Uterus (tissue), 4 donors: Measurements from ENCODE around the gene ARHGAP18. TPM values are rescaled to one million over a fixed set of nuclear protein-coding genes. Genes with fewer than 3 reads are reported as not detected.
A peak's percentile ranks its signal among the peaks of the same experiment; 100 is the strongest.

Experiments
- DNase-seq, 2 donors: peaks; one replicate each; pipeline ENCODE4 v3.0.0-alpha.2; 2019 to 2020
- H3K27ac ChIP-seq, 2 donors: fragments of 200-600 bp; sonication (generic); 1 replicate in 1 of 2; 2 replicates in 1 of 2; pipeline ENCODE4 v1.5.1; 2016 to 2018
- H3K27me3 ChIP-seq, 2 donors: fragments of 200-600 bp; sonication (generic); one replicate each; pipeline ENCODE4 v1.5.1; 2018 to 2019; ENCODE audit warnings: control low read depth in 1 of 2
- H3K36me3 ChIP-seq, 2 donors: fragments of 200-600 bp; sonication (generic); one replicate each; pipeline ENCODE4 v1.5.1; 2019; ENCODE audit warnings: control low read depth in 1 of 2
- H3K4me1 ChIP-seq, 2 donors: fragments of 200-600 bp; sonication (generic); one replicate each; pipeline ENCODE4 v1.5.1; 2018 to 2019; ENCODE audit warnings: control low read depth in 1 of 2
- H3K4me3 ChIP-seq, 2 donors: fragments of 200-600 bp; sonication (generic); 1 replicate in 1 of 2; 2 replicates in 1 of 2; pipeline ENCODE4 v1.5.1; 2018 to 2019; ENCODE audit warnings: mild to moderate bottlenecking in 1 of 2
- H3K9me3 ChIP-seq, 2 donors: fragments of 200-600 bp; sonication (generic); one replicate each; pipeline ENCODE4 v1.5.1; 2019; ENCODE audit warnings: control low read depth in 1 of 2
- POLR2A ChIP-seq, 2 donors: fragments of 450-650 bp; IDR thresholded peaks; one replicate each; pipeline ENCODE4 v1.6.1; 2016; ENCODE audit warnings: antibody characterized with exemption in 2 of 2, mild to moderate bottlenecking in 1 of 2, moderate library complexity in 1 of 2
- intact Hi-C: fragments of 100-400 bp; cut with DNase I; formaldehyde crosslinking; loops from one replicate; pipeline ENCODE4 v1.15.1; 2023; ENCODE audit warnings: low total_unique reads
- total RNA-seq, 4 donors: library from RNA; depleted of rRNA in 3 of 4; stranded (reverse); fragments of >200 nt in 3 of 4; gene quantifications; one replicate each; pipeline versions ENCODE4 v1.1.0 to v1.2.4, GENCODE V29; 2014 to 2023
- TF ChIP-seq, protein P1 (sequence below), 4 experiments: fragments of 200-600 bp in 2 of 4; fragments of 450-650 bp in 2 of 4; sonication (generic) in 2 of 4; IDR thresholded peaks; one replicate each; pipeline ENCODE4 v1.5.1; 2016 to 2019; ENCODE audit warnings: antibody characterized with exemption in 4 of 4, mild to moderate bottlenecking in 2 of 4, moderate library complexity in 1 of 4
- donor health status: DM: yes; HTN: yes; CAD: no.

Gene ARHGAP18
- total RNA-seq, 4 donors from 2014 or later, result 6.3 to 36.7 (median 15.4) TPM

DNA sequence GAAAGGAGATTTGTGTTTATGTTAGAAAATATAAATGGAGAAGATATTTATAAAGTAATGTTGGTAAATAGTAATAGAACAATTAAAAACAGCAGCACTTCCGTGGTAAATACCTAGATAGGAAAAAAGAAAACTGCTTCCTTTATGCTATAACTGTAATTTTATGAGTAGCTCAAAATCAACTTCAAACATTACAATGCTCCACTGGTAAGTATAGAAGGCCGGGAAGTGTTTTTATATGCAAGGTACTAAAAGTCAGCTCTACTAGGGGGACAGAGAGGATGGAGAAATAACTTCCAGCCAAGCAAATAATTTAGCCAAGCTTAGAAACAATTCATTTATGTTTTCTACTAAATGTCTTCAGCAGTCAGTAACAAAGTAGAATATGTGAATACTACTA is 56.7 kb downstream of the ARHGAP18 start:
- TF ChIP-seq, protein P1, sequence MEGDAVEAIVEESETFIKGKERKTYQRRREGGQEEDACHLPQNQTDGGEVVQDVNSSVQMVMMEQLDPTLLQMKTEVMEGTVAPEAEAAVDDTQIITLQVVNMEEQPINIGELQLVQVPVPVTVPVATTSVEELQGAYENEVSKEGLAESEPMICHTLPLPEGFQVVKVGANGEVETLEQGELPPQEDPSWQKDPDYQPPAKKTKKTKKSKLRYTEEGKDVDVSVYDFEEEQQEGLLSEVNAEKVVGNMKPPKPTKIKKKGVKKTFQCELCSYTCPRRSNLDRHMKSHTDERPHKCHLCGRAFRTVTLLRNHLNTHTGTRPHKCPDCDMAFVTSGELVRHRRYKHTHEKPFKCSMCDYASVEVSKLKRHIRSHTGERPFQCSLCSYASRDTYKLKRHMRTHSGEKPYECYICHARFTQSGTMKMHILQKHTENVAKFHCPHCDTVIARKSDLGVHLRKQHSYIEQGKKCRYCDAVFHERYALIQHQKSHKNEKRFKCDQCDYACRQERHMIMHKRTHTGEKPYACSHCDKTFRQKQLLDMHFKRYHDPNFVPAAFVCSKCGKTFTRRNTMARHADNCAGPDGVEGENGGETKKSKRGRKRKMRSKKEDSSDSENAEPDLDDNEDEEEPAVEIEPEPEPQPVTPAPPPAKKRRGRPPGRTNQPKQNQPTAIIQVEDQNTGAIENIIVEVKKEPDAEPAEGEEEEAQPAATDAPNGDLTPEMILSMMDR (IDR thresholded peaks at IDR 0.05), result no peak
- no peak for TF ChIP-seq POLR2A (IDR thresholded peaks at IDR 0.05)
- intact Hi-C loops, result no loop called here
- H3K27ac ChIP-seq, result no peak overlapping the region
- DNase-seq, result no peak
- no peaks in the 10 kb centered on the region for H3K4me1 ChIP-seq
- no peak overlapping the region for H3K4me3 ChIP-seq
- no peaks in the 10 kb centered on the region for H3K36me3 ChIP-seq
- no peaks in the 10 kb centered on the region for H3K27me3 ChIP-seq
- no peaks in the 10 kb centered on the region for H3K9me3 ChIP-seq

DNA sequence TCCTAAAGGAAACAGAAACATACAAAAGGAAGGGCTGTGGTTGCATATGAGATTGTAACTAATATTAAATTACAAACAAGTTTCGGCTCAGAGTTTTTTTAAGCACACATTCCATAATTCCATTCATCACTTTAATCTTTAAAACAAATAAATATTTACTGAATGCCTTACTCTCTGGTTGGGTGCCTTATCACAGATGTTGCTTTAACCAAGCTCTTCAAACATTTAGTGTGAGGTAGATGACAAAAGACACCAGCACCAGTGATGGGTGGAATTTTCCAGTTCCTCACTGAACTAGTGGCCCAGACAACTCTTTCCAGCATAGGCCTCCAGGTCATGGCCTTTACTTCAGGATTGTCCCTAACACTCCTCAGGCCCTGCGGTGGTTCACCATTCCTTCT is 58.7 kb downstream of the ARHGAP18 start:
- TF ChIP-seq, protein P1 (IDR thresholded peaks at IDR 0.05), result no peak
- no peak for TF ChIP-seq POLR2A (IDR thresholded peaks at IDR 0.05)
- H3K27me3 ChIP-seq, result no peaks in the 10 kb centered on the region
- no peak overlapping the region for H3K27ac ChIP-seq
- H3K4me3 ChIP-seq, result no peak overlapping the region
- intact Hi-C loops, result no loop called here
- no peaks in the 10 kb centered on the region for H3K4me1 ChIP-seq
- DNase-seq, result no peak
- H3K36me3 ChIP-seq, result no peaks in the 10 kb centered on the region
- no peaks in the 10 kb centered on the region for H3K9me3 ChIP-seq

DNA sequence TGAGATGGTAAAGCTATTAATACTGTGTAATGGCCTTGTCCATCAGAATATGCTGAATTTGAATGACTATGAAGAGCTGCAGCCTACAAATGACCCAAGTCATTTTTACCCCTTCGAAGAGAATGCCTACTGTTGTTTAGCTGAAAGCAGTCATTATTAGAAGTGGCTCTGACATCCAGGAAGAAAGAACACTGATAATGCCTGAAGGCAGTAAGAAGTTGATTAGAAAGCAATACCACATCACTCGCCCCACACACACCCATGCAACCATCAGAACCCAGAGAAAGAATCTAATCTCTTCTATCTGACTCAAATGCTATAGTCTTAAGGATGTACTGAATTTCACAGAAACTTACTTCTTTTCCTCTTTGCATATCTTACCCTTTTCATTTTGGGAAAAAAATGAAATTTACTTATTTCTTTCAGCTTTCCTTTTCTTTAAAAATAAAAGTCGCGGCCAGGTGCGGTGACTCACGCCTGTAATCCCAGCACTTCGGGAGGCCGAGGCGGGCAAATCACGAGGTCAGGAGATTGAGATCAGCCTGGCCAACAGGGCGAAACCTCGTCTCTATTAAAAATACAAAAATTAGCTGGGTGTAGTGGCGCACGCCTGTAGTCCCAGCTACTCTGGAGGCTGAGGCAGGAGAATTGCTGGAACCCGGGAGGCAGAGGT is 61.0 kb downstream of the ARHGAP18 start:
- Histone ChIP-seq H3K4me1 (peaks cover 3 to 6% of the 10 kb centered on the region in 2 donors), H3K9me3 (no peaks in the 10 kb centered on the region), H3K27me3 (no peaks in the 10 kb centered on the region), H3K27ac (no peak overlapping the region), H3K36me3 (no peaks in the 10 kb centered on the region), H3K4me3 (no peak overlapping the region)
- intact Hi-C loops, result no loop called here
- no peak for TF ChIP-seq POLR2A (IDR thresholded peaks at IDR 0.05)
- TF ChIP-seq, protein P1 (IDR thresholded peaks at IDR 0.05), result no peak
- DNase-seq, result no peak

DNA sequence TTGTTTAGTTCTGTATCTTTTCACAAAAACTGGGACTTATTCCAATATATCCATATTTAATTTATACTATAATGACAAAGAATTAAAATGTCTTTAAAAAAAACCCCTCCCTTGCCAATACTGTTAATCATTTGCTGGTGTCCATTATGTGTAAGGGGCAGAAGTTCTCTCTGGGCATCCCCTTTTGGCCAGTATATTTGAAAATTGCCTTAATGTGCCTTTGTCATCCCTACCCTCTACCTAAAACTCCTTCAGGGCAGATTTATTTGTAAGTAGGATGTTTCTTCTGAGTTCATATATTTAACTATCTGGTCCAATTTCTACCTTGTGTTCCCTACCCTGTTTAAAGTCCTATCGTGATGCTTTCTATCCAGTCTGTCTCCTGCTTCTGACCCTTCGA is 62.9 kb downstream of the ARHGAP18 start:
- H3K27me3 ChIP-seq, result no peaks in the 10 kb centered on the region
- DNase-seq, result no peak
- peaks cover 3 to 6% of the 10 kb centered on the region in 2 donors for H3K4me1 ChIP-seq
- H3K36me3 ChIP-seq, result no peaks in the 10 kb centered on the region
- H3K9me3 ChIP-seq, result no peaks in the 10 kb centered on the region
- TF ChIP-seq, protein P1 (IDR thresholded peaks at IDR 0.05), result no peak
- no peak for TF ChIP-seq POLR2A (IDR thresholded peaks at IDR 0.05)
- H3K4me3 ChIP-seq, result no peak overlapping the region
- intact Hi-C loops, result no loop called here
- peak overlapping the region; percentile 15 to 77 for H3K27ac ChIP-seq

DNA sequence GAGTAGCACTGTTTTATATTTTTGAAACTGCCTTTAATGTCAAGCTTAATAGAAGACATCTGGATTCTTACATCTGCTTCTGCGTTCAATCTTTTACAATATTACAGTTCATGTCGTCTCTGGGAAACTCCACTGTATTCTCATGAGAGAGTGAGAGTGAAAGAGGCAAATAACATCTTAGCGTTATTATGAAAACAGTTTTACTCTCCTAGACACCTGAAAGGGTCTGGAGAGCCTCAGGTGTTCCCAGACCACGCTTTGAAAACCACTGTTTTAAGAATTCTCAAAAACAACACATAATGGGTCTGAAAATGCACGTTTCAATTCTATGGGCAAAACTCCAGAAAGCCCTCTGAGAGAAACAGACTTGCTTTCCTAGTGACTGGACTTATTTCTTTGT is 63.3 kb downstream of the ARHGAP18 start:
- no peaks in the 10 kb centered on the region for H3K27me3 ChIP-seq
- H3K36me3 ChIP-seq, result no peaks in the 10 kb centered on the region
- TF ChIP-seq, protein P1 (IDR thresholded peaks at IDR 0.05), result no peak
- TF ChIP-seq POLR2A (IDR thresholded peaks at IDR 0.05), result no peak
- peak overlapping the region; percentile 15 to 77 for H3K27ac ChIP-seq
- intact Hi-C loops, result no loop called here
- peak overlapping the region in 1 of 2 donors; percentile 19 for H3K4me3 ChIP-seq
- peaks cover 3 to 6% of the 10 kb centered on the region in 2 donors for H3K4me1 ChIP-seq
- H3K9me3 ChIP-seq, result no peaks in the 10 kb centered on the region
- DNase-seq, result no peak
